ENCODE measurements around the gene ZNF235.

The ZNF235 gene

DNA sequence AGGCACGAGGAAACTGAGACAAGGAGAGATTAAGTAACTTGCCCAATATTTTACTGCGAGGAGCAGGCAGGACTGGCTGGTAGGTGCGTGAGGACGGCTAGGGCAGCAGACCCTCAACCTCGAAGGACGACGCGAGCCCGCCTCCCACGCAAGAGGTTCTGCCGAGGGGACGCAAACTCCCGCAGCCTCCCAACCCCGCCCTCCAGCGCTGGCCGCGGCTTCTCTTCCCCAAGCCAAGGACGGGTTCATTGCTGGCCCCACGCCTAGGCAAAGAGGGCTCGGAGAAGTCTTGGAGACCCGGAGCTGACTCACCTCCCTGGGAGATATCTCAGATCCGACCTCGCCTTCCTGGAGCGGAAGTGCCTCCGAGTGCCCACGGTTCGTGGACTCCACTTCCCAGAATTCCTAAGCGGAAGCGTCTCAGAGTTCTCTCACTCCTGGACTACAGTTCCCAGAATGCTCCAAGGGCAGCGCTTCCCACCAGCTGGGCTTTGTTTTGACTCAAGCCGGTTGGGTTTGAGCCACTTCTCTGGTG, at the start of gene ZNF235:
TSS of gene ZNF235 (minus strand) at position 367 of the 535 bp plus-strand sequence. CDS start 1,621 bp downstream, outside the sequence.
- no peak within 1 kb of the TSS for H3K4me3 ChIP-seq (ENCODE audit: low read length)
- H3K36me3 ChIP-seq (replicated peaks; ENCODE audit: low read depth, low read length), result no peaks in the 10 kb centered on the region
- no peak within 1 kb of the TSS for H3K27ac ChIP-seq (ENCODE audit: low read length)
- H3K27me3 ChIP-seq (ENCODE audit: low read depth, low read length), result no peaks in the 10 kb centered on the region
- H3K4me2 ChIP-seq (ENCODE audit: low read length), result no peak within 1 kb of the TSS
- H3K9me3 ChIP-seq (ENCODE audit: insufficient read depth, low read length), result no peaks in the 10 kb centered on the region
- no peaks in the 10 kb centered on the region for H4K20me1 ChIP-seq (ENCODE audit: insufficient read depth, low read length)
- no peaks in the 10 kb centered on the region for H3K79me2 ChIP-seq (ENCODE audit: low read length)
- H3K4me1 ChIP-seq (ENCODE audit: low read length), result no peaks in the 10 kb centered on the region
- H2AFZ ChIP-seq (ENCODE audit: low read depth, low read length), result no peak within 1 kb of the TSS
- no peak within 1 kb of the TSS for H3K9ac ChIP-seq (ENCODE audit: low read length)
- no peak for TF ChIP-seq CTCF (IDR thresholded peaks at IDR 0.05; ENCODE audit: low read depth, low read length)
- no peak for TF ChIP-seq EZH2phosphoT487 (IDR thresholded peaks at IDR 0.05; ENCODE audit: low read depth)

DNA sequence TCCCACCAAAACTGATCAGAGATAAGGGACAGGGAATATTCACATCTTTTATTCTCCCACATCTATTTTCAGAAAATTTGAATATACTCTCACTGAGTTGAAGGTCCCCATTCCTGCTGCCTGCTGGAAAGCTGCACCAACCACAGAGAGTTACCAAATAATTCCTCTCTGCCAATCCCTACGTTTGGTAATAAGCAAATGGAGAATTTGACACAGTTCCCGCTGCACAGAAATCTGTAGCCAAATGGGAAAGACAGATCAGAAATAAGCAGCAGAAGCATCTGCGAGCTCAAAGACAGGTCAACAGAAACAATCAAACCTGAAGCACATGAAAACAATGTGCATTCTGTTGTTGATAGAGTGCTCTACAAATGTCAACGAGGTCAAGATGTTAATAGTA, 41.7 kb upstream of the ZNF235 start:
- H4K20me1 ChIP-seq (ENCODE audit: insufficient read depth, low read length), result no peaks in the 10 kb centered on the region
- no peak overlapping the region for H3K9ac ChIP-seq (ENCODE audit: low read length)
- H3K36me3 ChIP-seq (replicated peaks; ENCODE audit: low read depth, low read length), result no peaks in the 10 kb centered on the region
- H3K27ac ChIP-seq (ENCODE audit: low read length), result no peak overlapping the region
- peaks cover 6% of the 10 kb centered on the region; the same call in 1 of the 2 replicates for H3K9me3 ChIP-seq (ENCODE audit: insufficient read depth, low read length)
- H3K4me2 ChIP-seq (ENCODE audit: low read length), result no peak overlapping the region
- H3K27me3 ChIP-seq (ENCODE audit: low read depth, low read length), result no peaks in the 10 kb centered on the region
- H3K4me3 ChIP-seq (ENCODE audit: low read length), result no peak overlapping the region
- TF ChIP-seq EZH2phosphoT487 (IDR thresholded peaks at IDR 0.05; ENCODE audit: low read depth), result no peak
- TF ChIP-seq CTCF (IDR thresholded peaks at IDR 0.05; ENCODE audit: low read depth, low read length), result no peak
- H3K79me2 ChIP-seq (ENCODE audit: low read length), result no peaks in the 10 kb centered on the region
- peaks cover 11% of the 10 kb centered on the region for H3K4me1 ChIP-seq (ENCODE audit: low read length)
- H2AFZ ChIP-seq (ENCODE audit: low read depth, low read length), result no peak overlapping the region

DNA sequence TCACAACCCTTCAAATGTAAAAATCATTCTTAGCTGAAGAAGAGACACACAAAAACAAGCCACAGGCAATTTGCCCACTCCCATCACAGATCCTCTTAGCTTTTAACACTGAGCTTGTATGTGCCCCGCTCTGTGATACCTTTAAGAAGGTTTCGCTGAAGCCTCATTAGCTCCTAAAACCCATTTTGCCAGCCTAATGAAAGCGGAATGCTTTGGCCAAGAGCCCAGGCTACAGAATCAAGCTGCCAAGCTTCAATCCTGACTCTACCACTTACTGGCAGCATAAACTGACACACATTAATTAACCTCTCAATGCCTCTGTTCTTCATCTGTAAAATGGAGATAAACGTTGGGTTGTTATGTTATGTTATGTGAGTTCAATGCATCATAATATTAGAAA, 41.1 kb upstream of the ZNF235 start:
- H3K4me2 ChIP-seq (ENCODE audit: low read length), result no peak overlapping the region
- no peaks in the 10 kb centered on the region for H4K20me1 ChIP-seq (ENCODE audit: insufficient read depth, low read length)
- H3K27ac ChIP-seq (ENCODE audit: low read length), result no peak overlapping the region
- H3K79me2 ChIP-seq (ENCODE audit: low read length), result no peaks in the 10 kb centered on the region
- peaks cover 11% of the 10 kb centered on the region for H3K4me1 ChIP-seq (ENCODE audit: low read length)
- H3K36me3 ChIP-seq (replicated peaks; ENCODE audit: low read depth, low read length), result no peaks in the 10 kb centered on the region
- no peaks in the 10 kb centered on the region for H3K27me3 ChIP-seq (ENCODE audit: low read depth, low read length)
- TF ChIP-seq EZH2phosphoT487 (IDR thresholded peaks at IDR 0.05; ENCODE audit: low read depth), result no peak
- TF ChIP-seq CTCF (IDR thresholded peaks at IDR 0.05; ENCODE audit: low read depth, low read length), result no peak
- H3K9ac ChIP-seq (ENCODE audit: low read length), result no peak overlapping the region
- no peak overlapping the region for H3K4me3 ChIP-seq (ENCODE audit: low read length)
- no peak overlapping the region for H2AFZ ChIP-seq (ENCODE audit: low read depth, low read length)
- H3K9me3 ChIP-seq (ENCODE audit: insufficient read depth, low read length), result peaks cover 6% of the 10 kb centered on the region; the same call in 1 of the 2 replicates

- peaks cover 6% of the 10 kb centered on the region; the same call in 1 of the 2 replicates for H3K9me3 ChIP-seq (ENCODE audit: insufficient read depth, low read length)
- TF ChIP-seq EZH2phosphoT487 (IDR thresholded peaks at IDR 0.05; ENCODE audit: low read depth), result no peak
- TF ChIP-seq CTCF (IDR thresholded peaks at IDR 0.05; ENCODE audit: low read depth, low read length), result no peak
- no peaks in the 10 kb centered on the region for H3K27me3 ChIP-seq (ENCODE audit: low read depth, low read length)
- H3K4me1 ChIP-seq (ENCODE audit: low read length), result peaks cover 11% of the 10 kb centered on the region
- H4K20me1 ChIP-seq (ENCODE audit: insufficient read depth, low read length), result no peaks in the 10 kb centered on the region
- H3K9ac ChIP-seq (ENCODE audit: low read length), result no peak overlapping the region
- no peak overlapping the region for H3K4me2 ChIP-seq (ENCODE audit: low read length)
- no peak overlapping the region for H3K27ac ChIP-seq (ENCODE audit: low read length)
- H3K4me3 ChIP-seq (ENCODE audit: low read length), result no peak overlapping the region
- H2AFZ ChIP-seq (ENCODE audit: low read depth, low read length), result no peak overlapping the region
- H3K36me3 ChIP-seq (replicated peaks; ENCODE audit: low read depth, low read length), result no peaks in the 10 kb centered on the region
- no peaks in the 10 kb centered on the region for H3K79me2 ChIP-seq (ENCODE audit: low read length)
These were observed 39.4 kb upstream of the ZNF235 start for GRCh38 chr19:44344255-44344654.

Data from OCI-LY3 (cell line).